Endothelial cell of umbilical vein (primary cell): ENCODE measurements around the gene TES.

Experiments
- EZH2 ChIP-seq: IDR thresholded peaks from 2 replicates; pipeline ENCODE4 v1.6.1; 2012; ENCODE audit warnings: borderline replicate concordance, low read depth, mild to moderate bottlenecking, moderate library complexity, low read length, inconsistent platforms; ENCODE audit not compliant: severe bottlenecking
- POLR2A ChIP-seq: IDR thresholded peaks from 2 replicates; pipeline ENCODE4 v1.6.1; 2012; ENCODE audit warnings: low read depth, mild to moderate bottlenecking, control low read depth, low read length
- POLR2AphosphoS5 ChIP-seq: IDR thresholded peaks from 2 replicates; pipeline ENCODE4 v1.6.1; 2012; ENCODE audit warnings: low read depth, mild to moderate bottlenecking, control low read depth, low read length, moderate library complexity; ENCODE audit not compliant: insufficient read depth
- TF ChIP-seq, protein P1 (sequence below), 2 donors: IDR thresholded peaks; 1 replicate in 1 of 2; 2 replicates in 1 of 2; pipeline ENCODE4 v1.5.1; 2011; ENCODE audit warnings: low read length in 2 of 2, mild to moderate bottlenecking in 2 of 2, moderate library complexity in 2 of 2, control low read depth in 1 of 2, inconsistent platforms in 1 of 2, low read depth in 1 of 2; ENCODE audit not compliant: insufficient read depth in 1 of 2; ENCODE audit errors: extremely low read depth in 1 of 2
- TF ChIP-seq, protein P2 (sequence below): IDR thresholded peaks from 2 replicates; pipeline ENCODE4 v1.6.1; 2011; ENCODE audit not compliant: insufficient read depth, insufficient read length

DNA sequence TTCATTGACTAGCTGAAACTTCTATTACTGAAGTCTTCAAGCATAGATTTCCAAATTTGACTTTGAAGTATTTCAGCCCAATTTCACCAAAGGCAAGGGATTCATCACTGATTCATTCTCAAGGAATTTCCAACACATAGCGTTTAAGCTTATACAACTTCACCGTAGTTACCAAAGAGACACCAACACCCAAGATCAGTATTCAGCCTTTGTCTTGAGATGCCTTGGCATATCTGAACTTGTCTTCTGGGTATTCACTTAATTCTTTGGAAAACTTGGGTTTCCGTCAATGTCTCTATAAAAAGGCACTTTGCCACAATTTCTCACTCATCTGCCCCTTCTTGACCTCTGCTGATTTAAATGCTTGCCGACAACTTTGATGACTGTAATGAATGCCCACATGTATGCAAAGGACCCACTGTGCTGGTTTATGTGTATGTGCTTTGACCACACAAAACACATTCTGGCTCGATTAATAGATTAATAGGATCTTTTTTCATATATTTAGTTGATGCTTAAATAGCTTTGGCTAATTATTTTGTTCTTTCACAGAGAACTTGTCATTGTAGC is 49.6 kb downstream of the TES start:
- TF ChIP-seq POLR2AphosphoS5 (no peak), POLR2A (no peak), EZH2 (no peak)
- TF ChIP-seq, protein P1, sequence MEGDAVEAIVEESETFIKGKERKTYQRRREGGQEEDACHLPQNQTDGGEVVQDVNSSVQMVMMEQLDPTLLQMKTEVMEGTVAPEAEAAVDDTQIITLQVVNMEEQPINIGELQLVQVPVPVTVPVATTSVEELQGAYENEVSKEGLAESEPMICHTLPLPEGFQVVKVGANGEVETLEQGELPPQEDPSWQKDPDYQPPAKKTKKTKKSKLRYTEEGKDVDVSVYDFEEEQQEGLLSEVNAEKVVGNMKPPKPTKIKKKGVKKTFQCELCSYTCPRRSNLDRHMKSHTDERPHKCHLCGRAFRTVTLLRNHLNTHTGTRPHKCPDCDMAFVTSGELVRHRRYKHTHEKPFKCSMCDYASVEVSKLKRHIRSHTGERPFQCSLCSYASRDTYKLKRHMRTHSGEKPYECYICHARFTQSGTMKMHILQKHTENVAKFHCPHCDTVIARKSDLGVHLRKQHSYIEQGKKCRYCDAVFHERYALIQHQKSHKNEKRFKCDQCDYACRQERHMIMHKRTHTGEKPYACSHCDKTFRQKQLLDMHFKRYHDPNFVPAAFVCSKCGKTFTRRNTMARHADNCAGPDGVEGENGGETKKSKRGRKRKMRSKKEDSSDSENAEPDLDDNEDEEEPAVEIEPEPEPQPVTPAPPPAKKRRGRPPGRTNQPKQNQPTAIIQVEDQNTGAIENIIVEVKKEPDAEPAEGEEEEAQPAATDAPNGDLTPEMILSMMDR (IDR thresholded peaks at IDR 0.05; ENCODE audit: extremely low read depth in 1 of 2, insufficient read depth in 1 of 2, low read depth in 1 of 2, low read length in 2 of 2): no peak
- TF ChIP-seq, protein P2, sequence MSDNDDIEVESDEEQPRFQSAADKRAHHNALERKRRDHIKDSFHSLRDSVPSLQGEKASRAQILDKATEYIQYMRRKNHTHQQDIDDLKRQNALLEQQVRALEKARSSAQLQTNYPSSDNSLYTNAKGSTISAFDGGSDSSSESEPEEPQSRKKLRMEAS: no peak
